IMR-90 (cell line): ENCODE measurements around the gene FOXK1.

Experiments used
- CEBPB ChIP-seq: IDR thresholded peaks from 2 replicates; pipeline ENCODE4 v1.6.1; 2012; ENCODE audit warnings: low read depth, low read length, improper control_type of control experiment
- CTCF ChIP-seq: conservative IDR thresholded peaks from 2 replicates; pipeline ENCODE4 v1.5.1; 2012; ENCODE audit warnings: mild to moderate bottlenecking, low read depth, low read length, improper control_type of control experiment
- ELK1 ChIP-seq: fragments of 150-350 bp; IDR thresholded peaks from 2 replicates; pipeline ENCODE4 v1.6.1; 2016; ENCODE audit warnings: low read depth, mild to moderate bottlenecking, low read length, moderate library complexity, borderline replicate concordance
- MAFK ChIP-seq: IDR thresholded peaks from 2 replicates; pipeline ENCODE4 v1.6.1; 2012; ENCODE audit warnings: low read depth, low read length, improper control_type of control experiment
- MAZ ChIP-seq: IDR thresholded peaks from 2 replicates; pipeline ENCODE4 v1.6.1; 2012; ENCODE audit warnings: low read depth, mild to moderate bottlenecking, low read length, improper control_type of control experiment, moderate library complexity, borderline replicate concordance
- NFE2L2 ChIP-seq: fragments of 150-350 bp; IDR thresholded peaks from 2 replicates; pipeline ENCODE4 v1.6.1; 2016; ENCODE audit warnings: low read depth, mild to moderate bottlenecking, low read length
- POLR2A ChIP-seq: IDR thresholded peaks from 2 replicates; pipeline ENCODE4 v1.6.1; 2012; ENCODE audit warnings: mild to moderate bottlenecking, low read depth, low read length
- RFX5 ChIP-seq: IDR thresholded peaks from 2 replicates; pipeline ENCODE4 v1.8.0; 2012; ENCODE audit warnings: low read depth, mild to moderate bottlenecking, low read length, moderate library complexity

- TF ChIP-seq CTCF (no peak), NFE2L2 (no peak), POLR2A (no peak), MAZ (no peak), RFX5 (no peak), ELK1 (no peak), MAFK (no peak), CEBPB (no peak)
Measured at GRCh38 chr7:4690953-4691856, 9.1 kb downstream of the FOXK1 start.
